GM19351 (cell line): ENCODE measurements around the gene RNF220.

Experiments used
- ATAC-seq: cut with Tn5 transposase; IDR thresholded peaks from one replicate; pipeline ENCODE4 v1.9.1; 2021; ENCODE audit warnings: mild to moderate bottlenecking, moderate library complexity; ENCODE audit not compliant: unreplicated experiment

Gene RNF220

DNA sequence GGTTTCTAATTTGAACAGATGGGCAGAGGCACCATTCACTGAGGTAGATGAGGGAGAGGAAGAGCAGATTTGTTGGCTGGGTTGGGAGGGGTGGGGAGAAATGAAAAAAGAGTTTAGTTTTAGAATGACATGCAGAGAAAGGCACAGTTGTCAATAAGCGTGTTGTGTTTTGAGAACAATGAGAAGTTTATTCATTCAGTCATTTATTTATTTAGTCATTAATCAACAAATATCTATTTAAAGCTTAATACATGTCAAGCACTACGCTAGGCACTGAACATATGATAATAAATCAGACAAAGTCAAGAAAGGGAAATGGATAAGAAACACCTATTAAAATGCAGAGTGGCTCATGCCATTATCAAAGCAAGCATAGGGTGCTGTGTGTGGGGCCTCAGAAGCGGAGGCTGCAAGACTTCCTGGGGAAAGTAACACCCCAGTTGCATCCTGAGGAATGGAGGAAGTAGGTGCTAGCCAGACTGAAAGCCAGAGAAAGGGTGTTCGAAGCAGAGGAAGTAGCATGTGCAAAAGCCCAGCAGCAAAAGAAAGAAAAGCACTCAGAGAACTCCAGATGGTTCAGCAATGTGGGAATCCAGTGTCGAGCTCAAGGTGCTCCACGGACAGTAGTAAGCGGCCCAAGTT lies 114.1 kb downstream of the RNF220 start:
- no peak for ATAC-seq

DNA sequence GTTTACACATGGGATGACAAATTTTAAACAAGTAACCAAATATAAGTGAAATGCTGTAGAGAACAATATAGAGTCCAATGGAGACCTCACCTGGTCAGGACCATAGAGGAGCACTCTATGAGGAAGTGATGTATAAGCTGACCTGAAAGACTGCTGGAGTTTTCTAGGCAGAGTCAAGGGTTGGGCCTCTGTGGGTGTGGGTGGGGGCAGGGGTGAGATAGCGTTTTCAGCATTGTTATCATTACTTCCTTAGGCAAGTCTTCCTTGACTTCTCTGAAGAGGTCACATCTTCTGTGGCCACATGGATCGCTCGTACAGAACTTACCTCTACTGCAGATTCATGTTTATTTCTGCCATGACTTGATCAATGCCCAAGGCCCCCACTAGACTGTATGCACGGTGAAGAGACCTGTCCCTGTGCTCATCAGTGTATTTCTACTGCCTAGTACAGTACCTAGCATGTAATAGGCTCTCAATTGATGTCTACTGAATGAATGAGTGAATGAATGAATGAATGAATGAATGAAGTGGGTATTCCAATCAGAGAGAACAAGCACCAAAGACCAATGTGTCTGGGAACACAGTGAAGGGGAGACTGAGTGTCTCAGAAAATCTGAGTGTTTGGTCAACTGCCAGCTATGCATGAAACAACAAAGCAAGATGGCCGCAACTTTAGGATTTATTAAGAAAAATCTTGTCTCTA lies 116.5 kb downstream of the RNF220 start:
- ATAC-seq = no peak

DNA sequence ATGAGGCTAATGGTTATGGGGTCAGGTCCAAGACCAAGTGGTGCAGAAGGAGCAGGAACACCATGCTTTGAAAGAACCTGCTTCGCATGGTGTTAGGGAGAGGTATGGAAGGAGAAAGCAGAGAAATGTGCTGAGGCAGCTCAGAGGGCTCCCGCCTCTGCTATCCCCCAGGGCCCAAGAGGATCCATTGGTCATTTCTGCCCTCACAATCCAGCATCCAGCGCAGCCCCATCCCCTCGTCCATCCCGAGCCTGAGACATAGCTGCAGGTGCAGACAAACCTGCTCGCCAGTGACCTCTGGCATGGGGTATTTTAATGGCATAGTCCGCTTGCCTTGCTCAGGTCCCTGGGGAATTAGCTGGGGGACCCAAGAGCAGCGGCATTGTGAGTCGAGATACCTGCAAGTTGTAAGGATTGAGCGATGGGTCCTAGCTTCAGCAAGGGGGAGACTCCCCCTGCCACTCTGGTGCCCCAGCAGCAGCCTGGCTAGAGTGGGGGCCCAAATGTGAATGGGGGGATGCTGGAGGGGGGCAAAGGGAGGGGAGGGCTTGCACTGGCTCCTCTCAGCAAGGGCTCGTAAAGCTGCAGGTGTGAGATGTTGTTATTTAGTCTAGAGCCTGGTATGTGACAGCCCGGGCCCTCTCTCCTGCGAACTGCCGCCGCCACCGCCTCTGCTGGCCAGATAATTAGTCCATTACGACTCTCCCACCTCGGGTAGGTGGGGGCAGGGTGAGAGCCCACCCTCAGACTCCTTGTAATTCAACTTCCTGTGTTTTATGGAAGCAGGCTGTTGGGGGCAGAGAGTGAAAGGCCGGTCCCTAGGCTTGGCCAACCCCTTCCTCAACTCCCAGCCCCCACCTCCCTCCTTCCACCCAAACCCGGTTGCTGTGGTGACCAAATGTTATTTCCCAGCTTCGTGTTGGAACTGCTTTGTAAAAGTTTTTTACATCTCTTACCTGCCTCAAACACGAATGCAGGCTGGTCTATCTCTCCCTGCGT lies 118.8 kb downstream of the RNF220 start:
- ATAC-seq = no peak

DNA sequence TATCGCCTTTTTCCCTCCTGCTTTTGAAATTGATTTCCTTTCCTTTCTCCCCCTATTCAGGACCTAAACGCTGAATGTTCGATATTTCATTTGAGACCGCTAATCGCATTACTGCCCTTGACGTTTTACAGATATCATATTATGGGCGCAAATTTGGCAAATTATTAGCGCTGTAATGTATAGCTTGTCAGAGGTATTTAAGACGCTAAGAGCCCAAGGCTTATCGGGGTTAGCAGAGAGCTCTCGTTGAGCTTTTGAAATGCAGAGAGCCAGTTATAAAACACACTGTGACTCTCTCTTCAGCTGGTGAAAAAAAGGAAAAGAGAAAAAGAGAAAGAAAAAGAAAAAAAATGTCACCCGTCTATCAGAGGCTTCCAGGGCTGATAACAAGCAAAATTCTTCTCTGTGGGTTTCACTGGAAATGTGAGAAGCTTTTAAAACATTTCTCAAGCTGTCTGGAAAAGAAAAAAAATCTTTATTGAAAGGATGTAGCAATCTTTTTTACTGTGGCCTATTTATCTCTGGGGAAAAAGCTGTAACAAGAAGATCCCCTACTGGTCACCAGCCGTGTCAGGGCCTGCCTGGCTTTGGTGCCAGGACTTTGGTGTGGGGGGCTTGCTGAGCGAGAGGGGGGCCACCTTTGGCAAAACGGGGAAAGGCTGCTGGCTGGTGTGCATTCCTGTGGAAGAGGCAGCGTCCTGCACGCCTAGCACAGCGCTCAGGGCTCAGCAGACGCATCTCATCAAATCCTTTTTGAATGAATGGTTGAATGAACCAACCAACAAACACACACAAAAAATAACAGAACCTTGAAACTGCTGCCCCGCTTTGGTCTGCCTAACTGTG lies 119.8 kb downstream of the RNF220 start:
- ATAC-seq = no peak

DNA sequence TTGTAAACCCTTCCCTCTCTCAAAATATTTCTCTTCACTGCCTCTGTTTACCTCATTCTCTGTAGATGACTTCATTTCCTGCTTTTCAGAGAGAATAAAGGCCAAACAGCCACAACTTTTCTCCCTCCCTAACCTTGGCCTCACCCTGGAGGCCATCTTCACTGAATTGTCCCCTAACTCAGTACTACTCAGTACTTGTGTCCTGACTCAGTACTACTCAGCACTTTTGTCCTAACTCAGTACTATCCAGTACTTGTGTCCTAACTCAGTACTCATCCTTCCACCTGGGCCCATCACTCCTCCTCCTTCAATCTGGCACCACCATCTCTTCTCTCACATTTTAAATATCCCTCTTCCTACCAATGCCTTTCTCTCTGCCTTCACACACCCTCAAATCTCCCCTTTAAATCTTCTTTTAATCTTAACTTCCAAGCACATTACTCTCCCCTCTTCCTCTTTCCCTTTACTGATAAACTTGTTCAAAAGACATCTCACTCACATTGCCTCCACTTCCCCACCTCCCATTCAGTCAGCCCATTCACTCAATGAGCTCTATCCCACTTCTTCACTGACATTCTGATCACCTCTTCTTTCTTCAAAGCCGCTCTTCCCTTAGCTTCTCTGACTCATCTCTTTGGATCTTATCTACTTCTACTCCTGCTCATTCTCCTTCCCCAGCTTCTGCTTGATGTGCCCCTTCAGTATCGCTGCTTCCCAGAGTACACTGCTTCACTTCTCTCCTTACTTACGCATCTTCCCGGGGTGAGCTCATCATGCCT lies 121.4 kb downstream of the RNF220 start:
- no peak for ATAC-seq

DNA sequence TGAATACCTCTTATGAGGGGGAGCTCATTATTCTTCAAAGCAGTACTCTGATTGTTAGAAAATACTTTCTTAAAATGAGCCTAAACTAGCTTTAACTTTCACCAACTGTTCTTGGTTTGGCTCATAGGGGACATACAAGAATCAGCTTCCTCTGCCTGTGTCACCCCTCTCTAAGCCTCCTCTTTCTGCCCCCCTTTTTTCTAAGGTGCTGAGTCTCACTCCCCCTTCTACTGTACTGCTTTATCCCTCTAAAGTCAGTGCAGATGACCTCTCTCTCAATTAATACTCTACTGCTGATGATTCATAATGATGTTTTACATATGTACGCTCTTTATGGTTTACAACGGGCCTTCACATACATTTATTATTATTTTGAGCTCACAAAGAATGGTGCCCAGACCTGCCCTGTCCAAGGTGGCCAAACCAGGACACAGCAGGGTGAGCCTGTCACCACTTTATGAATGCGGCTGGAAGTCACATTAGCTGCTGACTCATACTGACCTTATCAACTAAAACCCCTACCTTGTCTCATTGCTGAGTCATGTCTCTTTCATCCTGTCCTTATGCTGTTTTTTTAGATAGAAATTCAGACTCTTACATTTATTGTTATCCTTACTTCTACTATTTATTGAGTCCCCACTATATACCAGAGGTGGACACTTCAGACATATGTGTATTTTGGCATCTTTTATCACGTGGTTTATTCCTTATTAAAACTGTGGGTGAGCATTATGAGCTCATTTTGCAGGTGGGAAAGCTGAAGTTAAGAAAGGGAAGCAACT lies 126.9 kb downstream of the RNF220 start:
- ATAC-seq = no peak

DNA sequence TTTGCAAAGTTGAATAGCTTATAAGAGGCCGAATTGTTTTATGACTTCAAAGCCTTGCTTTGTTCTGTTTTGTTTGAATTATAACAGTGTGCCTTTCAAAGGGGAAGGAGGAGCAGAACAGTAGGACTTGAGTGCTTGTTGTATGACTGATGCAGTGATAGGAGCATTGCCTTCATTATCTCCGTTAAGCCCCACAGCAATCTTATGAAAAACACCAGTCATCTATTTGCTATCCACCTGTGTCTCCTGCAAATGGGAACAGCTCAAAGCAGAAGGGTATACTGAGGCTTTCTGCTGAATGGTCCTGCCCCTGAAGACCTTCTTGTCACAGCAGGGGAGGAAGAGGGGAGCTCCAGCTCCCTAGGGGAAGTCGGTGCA lies 127.5 kb downstream of the RNF220 start:
- ATAC-seq = no peak

DNA sequence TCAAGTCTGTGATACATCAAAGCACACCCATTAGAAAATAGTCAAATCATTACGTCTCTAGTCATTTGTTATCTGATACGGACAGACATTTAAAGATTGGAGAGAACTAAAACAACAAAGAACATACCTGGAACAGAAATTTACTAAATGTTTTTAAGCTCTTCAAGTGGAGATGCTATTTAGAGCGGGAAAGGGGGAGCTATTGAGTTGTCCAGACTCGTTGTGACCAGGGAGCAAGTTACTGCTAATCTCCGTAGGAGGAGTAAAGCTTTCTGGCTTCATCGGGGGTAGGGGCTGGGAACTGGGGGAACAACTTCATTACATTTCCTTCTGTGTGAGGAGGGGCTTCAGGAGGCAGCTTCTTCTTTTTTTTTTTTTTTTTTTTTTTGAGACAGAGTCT lies 129.7 kb downstream of the RNF220 start:
- ATAC-seq = no peak

DNA sequence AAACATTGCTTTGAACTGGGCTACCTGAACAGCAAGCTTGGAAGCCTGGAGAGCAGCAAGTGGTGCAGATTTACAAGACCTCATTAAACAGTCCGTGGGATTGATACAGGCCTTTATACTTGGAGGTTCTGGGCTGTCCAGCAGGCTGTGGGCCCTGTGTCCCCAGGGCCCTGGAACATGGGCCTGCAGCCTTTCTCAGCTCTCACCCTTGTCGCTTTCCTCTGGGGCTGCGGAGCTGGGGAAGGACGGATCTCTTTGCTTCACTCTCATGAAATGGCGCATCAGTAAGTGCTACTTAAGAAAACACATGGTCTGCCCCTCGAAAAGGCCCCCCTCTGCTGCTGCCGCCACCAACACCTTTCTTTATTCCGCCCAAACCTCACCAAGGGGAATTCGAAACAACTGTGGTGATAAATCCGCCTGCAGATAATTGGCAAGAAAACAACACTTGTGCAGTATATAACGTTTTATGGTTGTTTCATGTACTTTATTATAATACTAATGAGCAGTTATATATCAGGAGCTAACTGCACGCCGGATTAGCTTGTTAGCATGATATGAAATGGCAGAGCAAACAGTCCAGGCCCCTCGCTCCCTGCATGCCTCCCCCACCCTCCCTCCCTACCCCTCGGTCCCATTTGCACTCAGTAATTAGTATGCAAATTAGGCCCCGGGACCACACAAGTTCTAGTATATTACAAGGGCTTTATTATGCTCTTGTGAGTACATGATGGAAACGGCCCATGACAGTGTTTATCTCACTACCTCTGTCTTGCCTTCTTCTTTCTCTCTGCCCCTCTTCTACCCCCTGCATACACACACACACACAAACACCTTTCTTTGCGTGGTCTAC lies 131.5 kb downstream of the RNF220 start:
- no peak for ATAC-seq

DNA sequence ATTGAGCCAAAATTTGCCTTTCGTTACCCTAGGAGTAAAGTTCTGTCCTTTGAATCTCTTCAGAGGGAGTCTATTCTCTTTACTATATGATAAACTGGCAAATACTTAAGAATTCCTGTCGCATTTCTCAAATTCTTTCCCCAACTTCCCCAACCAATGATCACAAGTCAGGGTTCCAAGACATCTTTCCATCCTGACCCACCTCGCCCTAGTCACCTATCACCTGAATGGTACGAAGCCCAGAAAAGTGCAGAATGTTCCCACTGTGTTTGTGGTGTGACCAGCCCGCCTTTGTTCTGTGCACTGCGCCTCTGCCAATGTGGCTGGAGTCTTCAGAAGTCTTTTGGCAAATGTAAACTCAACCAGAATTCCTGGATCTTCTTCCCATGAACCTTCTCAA lies 132.5 kb downstream of the RNF220 start:
- no peak for ATAC-seq

DNA sequence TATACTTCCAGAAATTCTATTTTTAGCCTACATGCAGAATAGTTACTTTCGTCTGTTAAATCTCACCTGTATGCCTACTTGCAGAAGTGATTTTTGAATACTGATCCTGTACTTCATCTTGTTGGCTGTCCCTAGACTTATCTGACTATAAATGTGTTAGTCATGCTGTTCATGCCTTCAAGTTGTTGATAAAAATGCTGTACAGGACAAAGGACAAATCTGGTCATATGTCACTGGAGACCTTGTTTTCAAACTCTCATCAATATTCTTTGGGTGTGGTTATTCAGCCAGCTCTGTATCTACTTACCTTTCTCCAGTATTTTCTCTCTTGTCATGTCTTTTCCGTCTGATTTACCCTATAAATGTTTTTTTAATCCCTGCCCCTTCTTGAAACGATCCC lies 132.9 kb downstream of the RNF220 start:
- ATAC-seq = no peak

DNA sequence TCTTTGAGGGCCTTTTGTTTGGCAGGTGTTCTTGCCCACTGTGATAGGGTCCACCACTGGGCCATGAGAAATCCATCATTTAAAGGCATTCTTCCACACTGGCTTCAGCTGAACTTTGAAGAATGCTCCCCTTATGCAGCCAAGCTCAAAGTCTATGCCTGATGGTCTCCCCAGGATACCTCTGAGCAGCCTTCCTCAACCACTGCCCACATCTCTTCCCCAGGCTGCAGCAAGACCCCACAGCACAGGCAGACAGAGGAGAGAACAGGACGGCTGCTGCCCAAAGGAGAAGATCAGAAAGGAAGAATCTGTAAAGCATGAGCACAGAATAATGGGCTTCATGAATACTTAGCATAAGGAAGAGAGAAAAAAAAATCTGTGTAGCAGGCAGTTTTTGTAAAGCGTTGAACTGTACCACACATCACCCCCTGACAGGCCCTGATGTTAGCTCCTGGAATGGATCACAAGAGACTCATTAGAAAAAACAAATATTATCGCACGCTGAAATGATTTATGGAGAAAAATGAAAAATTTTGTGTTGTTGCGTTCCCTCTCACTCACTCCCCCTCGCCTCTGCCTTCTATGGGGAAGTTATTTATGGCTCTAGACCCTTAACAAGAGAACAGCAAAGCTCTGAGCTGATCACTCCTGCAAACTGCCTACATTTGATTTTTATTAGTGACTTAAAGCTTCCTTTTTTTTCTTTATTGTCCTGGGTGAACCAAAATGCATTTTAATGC lies 135.1 kb downstream of the RNF220 start:
- ATAC-seq = no peak

DNA sequence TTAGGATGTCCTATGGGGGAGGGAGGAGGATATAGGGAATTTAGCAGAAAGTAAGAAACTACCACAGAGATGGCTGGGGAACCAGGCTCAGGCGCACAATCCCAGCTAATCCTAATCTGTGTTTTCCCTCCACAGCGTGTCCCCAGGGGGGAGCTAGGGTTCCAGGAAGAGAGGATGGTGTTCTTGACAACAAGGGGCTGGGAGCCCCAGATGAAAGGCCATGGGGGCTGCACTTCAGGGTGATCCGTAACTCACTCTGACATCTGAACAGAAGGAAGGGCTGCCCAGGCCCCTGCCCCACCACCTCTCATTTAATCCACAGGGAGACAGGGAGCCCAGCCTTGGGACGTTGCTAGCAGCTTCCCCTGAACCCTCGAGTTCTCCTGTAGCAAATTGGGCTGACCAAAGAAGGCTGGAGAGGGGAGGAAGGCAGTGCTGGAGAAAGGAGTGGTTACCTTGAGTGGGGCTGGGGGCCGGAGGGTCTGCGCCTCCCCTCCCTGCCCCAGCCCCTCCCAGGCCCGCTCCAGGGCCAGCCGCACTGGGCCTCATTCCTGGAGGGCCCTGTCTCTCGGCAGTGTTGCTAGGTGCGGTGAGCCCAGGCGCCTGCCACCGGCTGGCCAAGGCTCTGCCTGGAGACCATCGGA lies 137.5 kb downstream of the RNF220 start:
- no peak for ATAC-seq

DNA sequence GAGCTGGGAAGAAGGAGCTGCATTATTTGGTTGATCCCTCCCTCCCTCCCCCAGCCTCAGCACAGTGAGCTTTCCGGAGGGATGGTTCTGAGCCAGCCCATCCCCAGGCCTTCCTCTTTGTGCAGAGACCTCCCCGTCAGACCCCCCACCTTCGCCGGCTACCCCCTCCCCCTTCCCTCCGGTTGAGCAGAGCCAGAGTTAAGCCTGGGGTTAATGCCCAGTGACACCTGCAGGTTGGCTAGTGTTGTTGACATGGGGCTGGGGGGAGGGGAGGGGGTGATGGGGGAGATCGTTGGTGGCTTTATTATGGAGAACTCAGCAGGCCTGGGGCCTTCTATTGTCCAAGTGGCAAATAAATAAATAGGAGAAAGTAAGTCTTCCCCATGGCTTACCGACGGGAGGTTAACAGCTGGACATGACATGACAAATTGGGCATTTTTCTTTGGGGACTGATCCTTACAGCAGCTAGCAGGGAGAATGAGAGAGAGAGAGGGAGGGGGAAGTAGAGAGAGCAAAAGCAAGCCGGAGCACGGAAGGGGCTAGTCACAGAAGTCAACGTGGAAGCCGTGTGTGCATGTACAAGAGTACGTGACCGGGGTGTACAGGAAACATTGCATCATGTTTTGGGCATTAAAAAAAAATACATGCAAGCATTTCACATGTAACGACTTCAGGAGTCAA lies 138.1 kb downstream of the RNF220 start:
- ATAC-seq = no peak

DNA sequence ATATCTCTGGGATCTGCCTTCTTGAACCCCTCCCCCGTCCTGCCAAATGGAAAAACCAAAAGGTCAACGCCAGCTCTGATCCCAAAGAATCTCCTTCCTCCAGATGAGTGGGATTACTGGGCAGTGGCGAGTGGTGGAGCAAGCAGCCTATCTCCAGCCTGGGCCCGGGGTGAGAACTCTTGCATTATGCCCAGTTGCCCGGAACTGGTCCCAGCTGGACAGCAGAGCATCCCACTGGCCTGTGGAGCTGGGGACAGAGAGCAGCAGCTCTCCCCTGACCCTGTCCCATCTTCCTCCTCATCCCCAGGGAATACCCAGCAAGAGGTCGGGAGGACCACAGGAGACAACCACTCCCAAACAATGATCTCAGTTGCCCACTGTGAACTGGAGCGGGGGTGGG lies 138.7 kb downstream of the RNF220 start:
- ATAC-seq = no peak

DNA sequence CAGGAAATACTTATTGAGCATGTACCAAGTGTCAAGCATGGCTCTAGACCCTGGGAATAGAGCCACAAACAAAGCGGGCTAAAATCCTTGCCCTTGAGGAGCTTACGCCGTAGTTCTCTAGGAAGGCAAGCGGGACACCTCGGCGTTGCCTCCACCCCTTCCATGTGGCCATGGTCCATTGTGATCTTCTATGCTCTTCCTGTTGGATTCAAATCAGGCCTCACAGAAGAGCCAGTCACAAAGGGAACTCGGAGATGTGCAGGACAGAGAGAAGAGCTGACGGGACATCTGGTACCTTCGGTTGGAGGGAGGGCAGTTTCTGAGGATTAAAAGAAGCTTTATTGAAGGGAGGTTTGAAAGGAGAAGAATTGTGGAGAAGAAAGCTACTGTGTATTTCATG lies 139.9 kb downstream of the RNF220 start:
- no peak for ATAC-seq

DNA sequence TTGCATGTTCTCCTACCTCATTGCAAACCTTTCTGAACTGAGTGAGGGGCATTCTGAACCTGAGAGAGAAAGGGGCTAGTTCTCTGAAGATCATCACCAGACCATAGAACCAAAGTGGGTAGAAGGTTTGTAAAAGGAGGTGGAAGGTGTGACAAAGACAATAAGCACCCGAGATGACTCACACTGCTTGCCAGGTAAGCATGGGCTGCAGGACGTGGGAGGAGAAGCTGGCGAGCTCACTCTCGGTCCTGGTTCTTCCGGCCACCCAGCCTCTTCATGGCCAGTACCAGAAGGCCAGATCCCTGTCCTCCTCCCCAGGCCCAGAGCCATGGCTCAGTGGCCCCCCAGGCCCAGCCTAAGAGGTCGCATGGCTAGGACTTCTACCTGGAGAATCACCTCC lies 140.9 kb downstream of the RNF220 start:
- no peak for ATAC-seq
